NOMO-1 (cell line): ENCODE results near the gene WDR45.

ENCODE experiments used
- DNase-seq, 2 experiments: peaks; one replicate each; lab custom pipeline; 2025; ENCODE audit not compliant: unreplicated experiment in 2 of 2; lab: John Stamatoyannopoulos, UW

Gene WDR45

DNA sequence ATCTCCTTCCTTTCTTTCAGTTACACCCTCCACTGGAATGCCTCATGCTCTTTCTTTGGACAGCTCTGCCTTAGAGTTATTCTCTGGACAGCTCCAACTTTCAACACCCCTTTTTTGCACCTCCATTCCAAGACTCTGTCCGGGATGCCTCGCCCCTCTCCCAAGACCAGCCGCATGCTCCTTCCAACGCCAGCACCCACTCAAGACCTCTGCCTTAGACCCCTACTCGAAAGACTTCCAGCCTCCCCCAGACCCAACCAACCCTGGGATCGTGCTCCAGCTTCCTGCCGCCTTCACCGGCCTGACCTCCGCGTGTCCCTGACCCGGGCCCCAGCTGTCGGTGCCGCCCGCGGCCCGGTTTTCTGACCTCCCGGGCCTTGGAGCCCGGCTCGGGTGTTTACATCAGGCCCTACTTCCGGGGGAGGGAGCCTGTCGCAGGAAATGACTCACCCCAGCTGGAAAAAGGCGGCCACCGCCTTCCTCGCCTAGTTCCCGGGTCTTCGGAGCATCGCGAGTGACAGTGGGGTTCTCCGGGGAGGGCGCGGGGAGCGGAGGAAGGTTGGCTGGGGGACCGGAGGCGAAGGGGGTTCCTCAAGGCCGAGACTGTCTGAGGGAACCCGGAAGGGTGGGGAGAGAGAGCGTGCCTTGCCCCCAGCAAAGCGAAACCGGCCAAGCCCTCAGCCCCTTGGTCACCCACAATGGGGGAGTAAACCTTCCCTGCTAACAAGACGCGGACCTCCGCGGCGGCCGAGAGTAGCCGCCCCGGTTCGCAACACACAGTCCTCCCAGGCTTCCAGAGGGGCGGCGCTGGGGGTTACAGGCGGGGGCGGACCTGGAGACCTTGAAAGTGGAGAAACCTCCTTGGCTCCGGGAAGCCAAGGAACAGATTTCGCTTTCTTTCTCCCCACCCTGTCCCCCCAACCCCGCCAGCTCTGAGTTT lies at the start of gene WDR45:
Gene WDR45 (minus strand): TSS at position 399 of the 940 bp plus-strand sequence. CDS start 1,792 bp downstream, outside the sequence.
- peak; percentile 47 to 56 for DNase-seq

DNA sequence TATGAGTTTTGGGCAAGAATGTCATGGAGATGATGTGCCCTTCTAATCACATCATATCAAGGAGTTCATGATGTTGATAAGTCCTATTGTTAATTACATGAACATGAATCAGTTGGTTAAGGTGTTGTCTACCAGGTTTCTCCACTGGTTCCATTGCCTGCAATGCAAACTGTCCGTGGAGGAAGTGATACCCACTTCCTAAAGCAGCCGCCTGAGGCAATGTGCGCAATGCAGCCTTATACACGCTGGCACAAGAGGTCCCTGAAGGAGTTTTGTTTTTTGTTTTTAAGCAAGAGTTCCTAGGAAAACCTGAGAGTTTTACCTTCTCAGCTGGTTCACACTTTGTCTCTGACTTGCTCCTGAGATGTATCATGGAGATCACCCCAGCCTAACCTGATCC lies 49.7 kb upstream of the WDR45 start:
- DNase-seq, result peak; percentile 57 to 62

DNA sequence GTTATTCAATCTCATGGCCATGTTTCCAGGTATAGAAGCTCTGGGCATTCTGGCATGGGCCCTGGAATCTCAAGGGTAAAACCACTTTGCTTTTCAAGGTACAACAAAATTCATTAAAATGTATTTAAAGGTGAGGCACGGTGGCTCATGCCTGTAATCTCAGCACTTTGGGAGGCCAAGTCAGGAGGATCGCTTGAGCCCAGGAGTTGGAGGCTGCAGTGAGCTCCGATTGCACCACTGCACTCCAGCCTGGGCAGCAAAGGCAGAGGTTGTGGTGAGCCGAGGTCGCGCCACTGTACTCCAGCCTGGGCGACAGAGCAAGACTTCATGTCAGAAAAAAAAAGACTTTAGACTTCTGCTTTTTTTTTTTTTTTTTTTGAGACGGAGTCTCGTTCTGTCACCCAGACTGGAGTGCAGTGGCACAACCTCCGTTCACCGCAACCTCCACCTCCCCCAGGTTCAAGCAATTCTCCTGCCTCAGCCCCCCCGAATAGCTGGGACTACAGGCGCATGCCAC lies 48.1 kb upstream of the WDR45 start:
- DNase-seq, result peak; percentile 13 to 32

DNA sequence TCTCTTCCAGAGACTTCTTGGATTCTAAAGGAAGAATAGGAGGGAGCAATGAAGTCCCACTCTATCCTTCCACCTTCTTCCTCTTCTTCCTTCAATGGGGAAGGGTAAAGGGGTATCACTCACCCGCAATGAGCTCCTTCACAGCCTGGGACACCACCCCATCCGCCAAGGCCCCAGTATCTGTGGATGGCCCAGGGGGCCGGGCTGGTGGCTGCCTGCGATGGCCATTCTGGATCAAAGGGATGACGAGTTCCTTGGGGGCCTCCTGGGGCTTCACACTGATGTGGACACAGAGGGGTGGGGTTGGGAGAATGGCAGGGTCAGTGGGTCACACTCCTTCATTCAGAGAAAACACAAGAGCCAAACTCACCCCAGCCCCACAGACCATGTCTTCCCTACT lies 42.8 kb upstream of the WDR45 start:
- DNase-seq, result no peak

DNA sequence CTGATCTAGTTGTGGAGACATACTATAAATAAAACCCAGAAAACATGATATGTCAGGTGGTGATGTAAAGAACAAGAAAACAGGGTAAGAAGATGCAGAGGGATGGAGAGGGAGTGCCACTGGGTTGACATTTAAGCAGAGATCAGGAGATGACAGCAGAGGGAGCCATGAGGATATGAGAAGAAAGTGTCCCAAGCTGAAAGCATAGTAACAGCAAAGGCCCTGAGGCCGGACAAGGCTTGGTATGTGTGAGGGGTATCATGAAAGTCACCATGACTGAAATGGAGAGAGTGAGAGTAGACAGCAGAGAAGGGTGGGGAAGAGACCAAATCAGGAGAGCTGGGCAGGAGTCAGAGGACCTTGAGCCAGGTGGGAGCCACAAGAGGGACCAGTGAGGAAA lies 40.4 kb upstream of the WDR45 start:
- no peak for DNase-seq

DNA sequence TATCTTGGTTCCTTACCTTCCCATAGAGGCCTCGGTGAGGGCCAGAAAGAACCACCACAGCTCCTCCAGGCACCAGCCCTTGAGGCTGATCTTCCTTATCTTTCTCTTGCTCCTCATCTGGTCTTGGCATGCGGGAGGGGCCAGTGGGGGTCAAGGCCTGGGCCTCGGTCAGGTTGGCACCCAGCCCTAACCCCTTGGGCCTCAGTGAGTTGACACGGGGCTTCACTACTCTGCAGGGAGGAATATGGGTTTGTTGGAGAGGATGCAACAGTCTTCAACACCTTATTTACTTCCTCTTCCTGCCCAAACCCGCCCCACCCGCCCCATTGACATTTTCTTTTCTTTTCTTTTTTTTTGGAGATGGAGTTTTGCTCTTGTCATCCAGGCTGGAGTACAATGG lies 37.9 kb upstream of the WDR45 start:
- DNase-seq, result no peak

DNA sequence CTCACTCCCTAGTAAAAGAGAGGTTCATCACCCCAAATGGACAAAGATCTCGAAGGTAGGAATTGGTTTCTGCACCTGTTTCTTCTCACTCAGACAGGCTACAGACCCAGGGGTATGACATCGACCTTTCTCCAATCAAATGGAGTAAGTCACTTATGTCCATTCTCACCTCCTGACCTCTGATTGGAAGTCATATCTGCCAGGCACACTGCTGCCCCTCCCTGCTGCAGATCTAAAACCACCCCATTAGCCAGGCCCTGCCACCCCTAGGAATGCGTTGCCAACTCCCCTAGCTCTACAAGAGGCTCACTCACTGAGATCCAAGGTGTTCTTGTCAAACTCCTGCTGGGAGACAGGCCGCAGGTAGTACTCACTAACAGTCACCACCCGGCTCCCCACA lies 37.0 kb upstream of the WDR45 start:
- DNase-seq, result no peak

DNA sequence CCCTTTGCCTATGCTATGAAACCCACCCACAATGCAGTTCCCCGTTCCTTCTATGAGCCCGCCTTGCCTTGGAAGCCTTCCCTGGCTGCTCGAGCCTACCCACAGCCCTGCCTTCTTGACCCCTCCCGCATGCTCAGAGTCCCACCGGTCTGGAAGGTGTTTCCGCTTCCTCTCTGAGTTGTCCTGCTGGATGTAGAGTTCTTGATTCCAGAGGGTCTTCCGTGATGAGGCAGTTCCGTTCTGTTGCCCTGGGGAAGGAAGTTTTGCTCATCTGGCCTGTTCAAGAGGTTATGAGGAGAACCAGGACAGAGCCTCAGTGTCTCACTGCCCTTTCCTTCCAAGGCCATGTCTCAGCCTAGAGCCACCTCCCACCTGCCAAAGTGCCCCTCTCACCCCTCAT lies 36.4 kb upstream of the WDR45 start:
- no peak for DNase-seq

DNA sequence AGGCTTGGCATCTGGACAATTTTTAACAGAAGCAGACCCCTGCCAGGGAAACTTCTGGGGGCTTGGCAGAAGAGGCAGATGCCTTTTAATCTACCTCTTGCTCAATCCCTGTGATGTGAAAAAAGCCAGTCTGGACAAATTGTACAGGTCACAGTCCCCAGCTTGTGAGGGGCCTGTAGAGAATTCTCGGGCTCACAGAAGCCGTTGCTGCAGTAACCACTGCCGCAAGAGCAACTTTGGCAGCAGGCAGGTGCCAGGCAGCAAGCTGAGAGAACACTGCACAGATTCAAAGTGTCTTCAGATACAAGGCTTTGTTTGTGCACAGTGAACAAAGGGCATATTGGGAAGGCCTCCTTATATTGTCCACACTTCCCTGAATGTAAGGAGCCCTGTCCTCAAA lies 32.1 kb upstream of the WDR45 start:
- DNase-seq, result no peak

DNA sequence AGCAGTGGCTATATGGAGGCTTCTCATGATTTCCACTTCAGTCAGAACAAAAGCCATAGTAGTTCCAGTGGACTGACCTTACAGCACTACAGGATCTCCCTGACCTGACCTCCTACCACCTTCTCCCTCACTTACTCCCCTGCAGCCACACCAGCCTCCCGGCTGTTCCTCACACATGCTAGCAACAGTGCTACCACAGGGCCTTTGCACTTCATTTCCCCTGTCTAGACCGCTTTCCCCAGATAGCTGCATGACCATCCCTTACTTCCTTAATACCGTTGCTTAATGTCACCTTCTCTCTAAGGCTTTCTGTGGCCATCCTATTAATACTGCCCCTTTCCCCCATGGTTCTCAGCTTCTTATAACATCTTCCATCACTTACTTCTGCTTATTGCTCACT lies 30.7 kb upstream of the WDR45 start:
- DNase-seq, result no peak

DNA sequence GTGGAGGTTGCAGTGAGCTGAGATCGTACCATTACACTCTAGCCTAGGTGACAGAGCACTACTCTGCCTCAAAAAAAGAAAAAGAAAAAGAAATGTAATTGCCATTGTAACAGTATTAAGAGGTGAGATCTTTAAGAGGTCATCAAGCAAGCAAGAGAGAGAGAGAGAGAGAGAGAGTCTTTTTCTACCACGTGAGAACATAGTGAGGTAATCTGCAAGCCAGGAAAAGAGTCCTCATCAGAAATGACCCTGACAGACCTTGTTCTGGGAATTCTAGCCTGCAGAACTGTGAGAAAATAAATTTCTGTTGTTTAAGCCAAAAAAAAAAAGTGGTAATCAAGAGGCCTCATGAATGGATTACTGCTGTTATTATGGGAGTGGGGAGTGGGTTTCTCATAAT lies 29.0 kb upstream of the WDR45 start:
- no peak for DNase-seq

DNA sequence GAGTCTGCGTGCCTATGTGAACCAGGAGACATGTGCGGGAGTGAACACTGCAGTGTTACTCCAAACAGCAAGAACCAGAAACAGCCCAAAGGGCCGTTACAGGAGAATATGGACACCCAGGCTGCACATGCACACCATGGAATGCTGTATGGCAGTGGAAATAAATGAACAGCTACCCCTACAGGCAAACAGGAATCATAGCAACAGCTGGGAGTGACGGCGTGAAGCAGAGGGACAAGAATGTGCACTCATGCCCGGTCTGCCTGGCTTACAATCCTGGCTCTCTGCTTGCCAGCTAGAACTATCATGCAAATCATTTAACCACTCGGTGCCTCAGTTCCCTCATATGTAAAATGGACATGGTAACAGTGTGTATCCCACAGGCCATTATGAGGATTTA lies 27.2 kb upstream of the WDR45 start:
- no peak for DNase-seq

DNA sequence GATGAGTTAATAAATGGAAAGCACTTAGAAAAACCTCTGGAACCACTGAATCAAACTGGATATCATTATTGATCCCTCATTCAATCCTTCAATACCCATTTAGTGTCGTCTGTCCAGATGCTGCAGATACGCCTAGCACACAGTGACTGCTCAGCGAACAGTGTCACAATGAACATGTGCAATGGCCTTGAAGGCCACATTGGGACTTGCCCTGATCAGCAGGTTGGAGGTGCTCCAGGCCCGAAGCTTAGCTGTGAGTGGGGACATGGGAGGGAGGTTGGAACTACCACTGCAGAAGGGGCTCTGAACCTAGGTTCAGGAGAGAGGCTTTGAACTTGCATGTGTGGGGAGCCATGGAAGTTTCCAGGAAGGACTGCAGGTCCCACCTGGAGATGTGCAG lies 26.6 kb upstream of the WDR45 start:
- DNase-seq, result no peak

DNA sequence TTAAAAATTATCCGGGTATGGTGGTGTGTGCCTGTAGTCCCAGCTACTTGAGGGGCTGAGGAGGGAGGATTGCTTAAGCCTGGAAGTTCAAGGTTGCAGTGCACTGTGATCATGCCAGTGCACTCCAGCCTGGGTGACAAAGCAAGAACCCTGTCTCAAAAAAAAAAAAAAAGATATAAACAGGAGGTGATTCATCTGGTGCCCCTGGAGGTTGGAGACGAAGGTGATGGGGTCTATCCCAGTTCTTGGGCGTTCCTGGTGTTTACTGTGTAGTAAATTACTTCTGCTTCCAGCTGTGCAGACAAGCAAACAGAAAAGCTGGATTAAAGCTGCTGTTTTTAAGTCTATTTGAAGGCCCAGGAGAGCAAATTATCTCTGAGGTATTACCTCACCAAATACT lies 23.9 kb upstream of the WDR45 start:
- DNase-seq, result no peak

DNA sequence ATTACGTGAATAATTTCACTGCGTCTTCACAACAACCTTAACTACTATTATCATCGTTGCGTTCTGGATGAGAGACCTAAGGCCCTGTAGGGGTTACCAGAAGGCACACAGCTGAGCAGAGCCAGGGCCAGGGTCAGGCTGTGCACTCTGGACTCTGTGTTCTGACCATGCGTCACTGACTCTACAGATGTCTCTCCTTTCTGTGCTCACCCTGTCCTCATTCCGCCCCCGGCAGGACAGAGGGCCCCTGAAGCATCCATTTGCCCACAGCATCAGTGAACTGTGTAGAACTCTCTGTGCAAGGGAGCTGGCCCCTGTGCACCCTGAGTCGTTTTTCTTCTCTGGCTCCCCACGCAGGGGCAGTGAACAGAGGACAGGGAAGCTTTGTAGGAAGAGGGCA lies 22.5 kb upstream of the WDR45 start:
- no peak for DNase-seq

DNA sequence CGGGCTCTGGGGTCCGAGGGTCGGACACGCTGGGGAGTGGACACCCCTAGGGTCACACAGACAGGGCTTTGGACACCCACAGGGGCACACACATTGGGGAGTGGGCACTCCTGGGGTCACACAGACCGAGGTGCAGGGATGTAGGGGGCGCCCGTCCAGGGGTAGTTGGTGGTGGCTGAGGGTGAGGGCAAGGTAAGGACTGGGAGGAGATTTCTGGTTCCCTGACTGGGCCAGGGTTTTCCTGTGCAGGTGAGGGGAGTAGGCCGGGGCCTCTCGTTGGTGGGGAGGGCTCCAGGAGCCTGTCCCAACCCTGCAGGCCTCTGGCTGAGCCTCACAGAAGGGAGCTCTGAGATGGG lies 21.9 kb upstream of the WDR45 start:
- no peak for DNase-seq

DNA sequence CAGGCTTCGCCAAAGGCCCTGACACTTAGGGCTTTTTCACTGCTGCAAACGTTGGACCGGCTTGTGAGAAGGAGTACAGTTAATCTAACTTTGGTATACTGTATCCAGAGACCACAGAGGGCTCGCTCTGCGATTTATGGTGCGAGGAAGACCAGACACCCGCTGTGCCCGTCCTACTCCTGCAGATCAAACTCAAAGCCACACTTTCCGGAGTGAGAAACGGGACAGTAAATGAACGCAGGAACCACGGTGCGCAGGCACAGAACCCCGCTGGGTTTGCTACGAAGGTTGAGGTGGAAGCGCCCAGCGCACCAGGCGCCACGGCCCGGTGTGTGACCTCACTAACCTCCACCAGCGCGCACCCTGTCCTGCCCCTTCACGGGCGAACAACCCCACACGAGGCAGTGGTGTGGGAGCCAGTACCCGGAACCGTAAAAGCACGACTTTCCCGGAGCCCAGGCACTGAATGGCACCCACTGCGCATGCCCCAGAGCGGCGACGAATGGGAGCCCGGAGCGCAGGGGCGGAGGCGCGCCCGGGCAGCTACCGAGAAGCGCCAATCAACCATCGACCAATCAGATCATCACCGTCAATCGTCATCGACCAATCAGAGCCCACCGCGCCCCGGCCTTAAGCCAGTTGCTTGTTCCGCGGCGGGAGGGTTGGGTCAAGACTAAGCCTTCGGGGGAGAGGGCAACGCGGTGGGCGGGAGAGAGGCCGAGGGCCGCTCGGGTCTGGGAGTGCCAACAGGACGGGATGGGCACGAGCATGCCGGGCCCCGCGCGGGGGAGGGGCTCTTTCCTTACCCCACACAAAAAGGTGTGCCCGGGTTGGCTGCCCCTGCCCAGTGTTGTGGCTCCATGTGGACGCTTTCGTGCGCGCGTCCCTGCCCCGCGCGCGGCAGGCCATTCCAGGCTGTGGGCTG lies 21.3 kb upstream of the WDR45 start:
- peak; percentile 85 to 87 for DNase-seq

DNA sequence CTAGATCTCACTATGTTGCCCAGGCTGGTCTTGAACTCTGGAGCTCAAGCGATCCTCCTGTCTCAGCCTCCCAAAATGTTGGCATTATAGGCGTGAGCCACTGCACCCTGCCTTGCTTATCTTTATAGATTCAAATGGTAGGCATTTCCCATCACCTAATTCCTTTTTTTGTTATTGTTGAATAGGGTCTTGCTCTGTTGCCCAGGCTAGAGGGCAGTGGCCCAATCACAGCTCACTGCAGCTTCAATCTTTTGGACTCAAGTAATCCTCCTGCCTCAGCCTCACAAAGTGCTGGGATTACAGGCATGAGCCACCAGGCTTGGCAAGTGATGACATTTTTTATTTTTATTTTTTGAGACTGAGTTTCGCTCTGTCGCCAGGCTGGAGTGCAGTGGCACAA lies 16.7 kb upstream of the WDR45 start:
- DNase-seq, result no peak

DNA sequence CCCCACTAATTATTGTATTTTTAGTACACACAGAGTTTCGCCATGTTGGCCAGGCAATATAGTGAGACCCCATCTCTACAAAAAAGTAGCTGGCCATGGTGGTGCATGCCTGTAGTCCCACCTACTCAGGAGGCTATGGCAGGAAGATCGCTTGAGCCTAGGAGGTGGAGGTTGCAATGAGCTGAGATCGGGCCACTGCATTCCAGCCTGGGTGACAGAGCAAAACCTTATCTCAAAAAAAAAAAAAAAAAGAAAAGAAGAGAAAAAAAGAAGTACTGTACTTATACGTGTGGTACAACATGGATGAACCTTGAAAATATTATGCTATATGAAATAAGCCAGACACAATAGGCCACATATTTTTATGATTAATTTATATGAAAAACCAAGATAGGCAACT lies 9.9 kb upstream of the WDR45 start:
- DNase-seq, result no peak

DNA sequence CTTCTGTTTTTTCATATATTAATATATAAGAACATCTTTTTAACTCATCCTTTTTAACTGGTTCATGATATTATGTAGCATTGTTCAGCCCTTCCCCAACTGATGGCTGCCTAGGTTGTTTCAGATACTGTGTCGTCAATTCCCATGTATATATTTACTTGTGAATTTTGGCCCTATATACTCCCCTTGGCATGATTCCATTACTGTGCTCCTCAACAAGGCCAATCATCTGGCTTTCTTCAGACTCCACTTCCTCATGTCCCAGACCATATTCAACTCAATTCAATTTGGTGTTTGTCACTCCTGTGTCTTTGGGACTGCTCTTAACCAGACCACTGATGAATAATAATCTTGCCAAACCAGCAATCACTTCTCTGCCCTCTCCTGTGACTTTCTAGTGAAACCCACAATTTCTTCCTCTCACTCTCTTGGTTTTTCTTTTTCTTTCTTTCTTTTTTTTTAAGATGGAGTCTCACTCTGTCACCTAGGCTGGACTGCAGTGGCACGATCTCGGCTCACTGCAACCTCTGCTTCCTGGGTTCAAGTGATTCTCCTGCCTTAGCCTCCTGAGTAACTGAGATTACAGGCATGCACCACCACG lies 2.7 kb upstream of the WDR45 start:
- no peak for DNase-seq

DNA sequence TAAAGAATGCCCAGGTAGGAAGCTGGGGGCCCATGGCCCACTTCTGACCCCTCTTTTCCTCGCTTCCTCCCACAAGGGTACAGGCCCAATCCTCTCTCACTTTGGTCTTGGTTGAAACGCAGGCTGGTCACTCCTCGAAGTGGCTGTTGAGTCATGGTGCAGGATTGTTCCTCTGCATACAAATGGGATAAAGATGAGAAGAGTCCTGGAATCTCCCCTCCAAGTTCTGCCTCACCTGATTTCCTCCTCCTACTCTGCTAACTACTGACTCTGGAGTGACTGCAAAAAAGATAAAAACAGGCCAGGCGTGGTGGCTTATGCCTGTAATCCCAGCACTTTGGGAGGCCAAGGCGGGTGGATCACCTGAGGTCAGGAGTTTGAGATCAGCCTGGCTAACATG lies 1.7 kb downstream of the WDR45 start:
- no peak for DNase-seq
